AG04449 (cell line): ENCODE results near the gene WDR86.

Source experiments
- CTCF ChIA-PET: fragments of 350-600 bp; formaldehyde crosslinking; extraction: SDS; loops from one replicate; lab custom pipeline; 2021; ENCODE audit warnings: antibody characterized with exemption; lab: Yijun Ruan, JAX
- POLR2A ChIA-PET: fragments of 400-600, 350-600 bp; formaldehyde crosslinking; extraction: SDS; loops from one replicate; lab custom pipeline; 2020; ENCODE audit warnings: antibody characterized with exemption, inconsistent platforms; lab: Yijun Ruan, JAX
- DNase-seq: peaks from one replicate; pipeline ENCODE4 v3.0.0-alpha.2; 2010; ENCODE audit warnings: low read depth, low spot score
- H3K4me3 ChIP-seq: 2 replicates; pipeline ENCODE4 v1.5.1; 2011; ENCODE audit warnings: low read depth, mild to moderate bottlenecking, control low read depth, low read length
- TF ChIP-seq, protein P1 (sequence below): IDR thresholded peaks from one replicate; pipeline ENCODE4 v1.5.1; 2011; ENCODE audit warnings: mild to moderate bottlenecking, moderate library complexity, low read length, control low read depth, inconsistent platforms; ENCODE audit not compliant: insufficient read depth; ENCODE audit errors: missing control alignments

The WDR86 gene

DNA sequence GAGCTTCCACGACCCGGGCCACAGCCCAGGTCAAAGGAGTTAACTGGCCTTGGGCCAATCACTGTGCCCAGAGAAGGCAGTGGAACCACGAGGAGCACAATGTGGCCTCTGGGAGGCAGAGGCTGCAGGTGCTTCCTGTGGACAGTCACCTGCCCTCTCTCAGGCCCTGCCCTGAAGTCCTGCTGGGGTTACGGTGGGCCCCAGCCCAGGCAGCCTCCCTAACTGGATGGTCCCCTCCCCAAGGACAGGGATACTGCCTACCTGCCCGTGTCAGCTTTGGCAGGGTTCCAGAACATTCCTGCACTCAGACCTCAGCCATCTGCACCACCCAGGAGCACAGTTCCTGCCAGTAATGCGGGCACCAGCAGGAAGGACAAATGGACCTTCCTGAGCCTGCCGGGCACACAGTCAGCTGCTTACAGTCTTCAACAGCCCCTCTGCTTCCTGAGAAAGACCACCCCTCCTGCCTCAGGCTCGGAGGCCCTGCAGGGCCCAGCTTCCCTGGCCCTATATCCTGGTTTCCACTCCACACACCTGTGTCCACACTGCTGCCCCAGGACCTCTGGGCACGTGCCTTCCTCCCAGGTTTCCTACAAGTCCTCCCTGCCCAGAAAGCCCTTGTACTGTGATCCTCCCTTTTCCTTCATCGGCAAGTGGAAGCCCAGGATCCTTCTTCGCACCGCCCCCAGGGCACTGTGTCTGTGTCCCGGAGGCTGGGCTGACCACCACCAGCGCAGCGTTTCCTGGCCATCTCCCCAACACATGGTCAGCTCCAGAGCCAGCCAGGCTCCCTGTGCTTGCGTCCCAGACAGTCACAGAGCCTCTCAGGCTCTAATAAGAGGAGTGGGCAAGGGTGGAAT is 23.3 kb downstream of the WDR86 start:
- no peak for DNase-seq
- ChIA-PET POLR2A (no interaction called here), CTCF (no interaction called here)
- TF ChIP-seq, protein P1, sequence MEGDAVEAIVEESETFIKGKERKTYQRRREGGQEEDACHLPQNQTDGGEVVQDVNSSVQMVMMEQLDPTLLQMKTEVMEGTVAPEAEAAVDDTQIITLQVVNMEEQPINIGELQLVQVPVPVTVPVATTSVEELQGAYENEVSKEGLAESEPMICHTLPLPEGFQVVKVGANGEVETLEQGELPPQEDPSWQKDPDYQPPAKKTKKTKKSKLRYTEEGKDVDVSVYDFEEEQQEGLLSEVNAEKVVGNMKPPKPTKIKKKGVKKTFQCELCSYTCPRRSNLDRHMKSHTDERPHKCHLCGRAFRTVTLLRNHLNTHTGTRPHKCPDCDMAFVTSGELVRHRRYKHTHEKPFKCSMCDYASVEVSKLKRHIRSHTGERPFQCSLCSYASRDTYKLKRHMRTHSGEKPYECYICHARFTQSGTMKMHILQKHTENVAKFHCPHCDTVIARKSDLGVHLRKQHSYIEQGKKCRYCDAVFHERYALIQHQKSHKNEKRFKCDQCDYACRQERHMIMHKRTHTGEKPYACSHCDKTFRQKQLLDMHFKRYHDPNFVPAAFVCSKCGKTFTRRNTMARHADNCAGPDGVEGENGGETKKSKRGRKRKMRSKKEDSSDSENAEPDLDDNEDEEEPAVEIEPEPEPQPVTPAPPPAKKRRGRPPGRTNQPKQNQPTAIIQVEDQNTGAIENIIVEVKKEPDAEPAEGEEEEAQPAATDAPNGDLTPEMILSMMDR, result no peak
- no peak overlapping the region for H3K4me3 ChIP-seq

DNA sequence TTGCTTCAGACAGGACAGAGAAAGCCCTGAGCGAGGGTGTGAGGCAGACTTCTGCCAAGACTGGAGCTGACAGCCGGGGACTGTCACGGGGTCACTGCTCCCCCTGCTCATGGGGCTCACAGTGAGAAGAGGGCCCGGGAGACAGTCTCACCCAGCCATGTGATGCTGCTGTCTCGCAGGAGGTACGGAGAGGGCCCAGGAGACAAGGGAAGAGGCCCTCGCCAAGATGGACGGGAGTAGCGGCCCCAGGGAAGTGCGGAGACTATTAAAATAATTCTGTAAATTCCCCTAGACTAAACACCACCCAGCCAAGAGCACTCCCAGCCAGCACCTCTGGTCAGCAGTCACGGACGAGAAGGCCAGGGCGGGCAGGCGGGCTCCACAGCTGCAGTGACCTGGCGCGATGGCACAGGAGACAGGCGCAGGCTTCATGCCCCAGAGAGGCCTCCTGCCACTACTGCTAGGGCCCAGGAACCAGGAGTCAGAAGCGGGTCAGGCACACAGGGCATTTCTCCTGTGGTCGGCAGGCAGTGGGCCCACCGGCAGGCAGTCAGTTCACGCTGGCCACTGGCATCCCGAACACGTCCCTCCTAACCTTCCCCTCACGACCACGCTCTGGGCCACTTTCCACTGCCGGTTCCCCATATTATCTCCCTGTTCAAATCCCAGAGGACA is 24.1 kb downstream of the WDR86 start:
- TF ChIP-seq, protein P1, result no peak
- no peak for DNase-seq
- CTCF ChIA-PET, result no interaction called here
- H3K4me3 ChIP-seq, result no peak overlapping the region
- POLR2A ChIA-PET, result no interaction called here

DNA sequence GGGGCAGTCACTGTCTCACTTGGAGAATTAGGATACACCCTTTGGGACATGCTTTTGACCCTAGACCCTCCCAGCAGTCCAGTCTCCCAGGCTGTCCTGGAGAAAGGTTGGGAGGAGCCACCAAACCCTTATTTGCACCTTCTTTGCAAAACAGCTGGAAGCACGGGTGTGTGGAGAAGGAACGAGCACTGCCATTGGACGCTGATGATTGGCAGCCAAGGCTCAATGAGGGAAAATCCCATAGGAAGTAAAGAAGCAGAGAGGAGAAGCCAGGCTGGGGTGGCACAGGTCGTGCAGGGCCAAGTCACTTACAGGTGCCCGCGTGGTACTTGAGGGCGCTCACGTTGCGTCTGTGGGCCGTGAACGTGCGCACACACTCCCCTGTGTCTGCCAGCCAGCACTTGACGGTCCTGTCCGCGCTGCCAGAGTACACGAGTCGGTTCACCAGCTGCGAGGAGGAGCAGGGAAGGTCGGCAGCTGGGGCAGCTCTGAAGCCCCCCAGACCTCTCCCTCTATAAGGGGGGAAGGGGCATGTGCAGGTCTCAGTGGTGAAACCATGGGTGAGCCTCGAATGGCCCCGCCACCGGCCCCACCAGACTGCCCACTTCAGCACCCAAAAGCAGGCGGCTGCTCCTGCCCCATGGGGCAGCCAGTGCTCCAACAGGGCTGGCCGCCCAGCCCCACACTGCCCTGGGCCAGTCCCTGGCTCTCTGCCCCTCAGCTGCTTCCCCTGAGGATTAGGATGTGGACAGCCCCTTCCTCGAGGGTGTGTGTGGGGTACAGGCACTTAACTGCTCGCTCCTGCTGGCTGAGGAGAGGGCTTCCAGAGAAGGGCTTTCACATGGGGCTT is 24.8 kb downstream of the WDR86 start:
- no peak for DNase-seq
- CTCF ChIA-PET, result interaction anchor here (1.0 to 1.4 kb wide), 2 partner anchors 16 to 371 kb away, joined by 3 to 4 read pairs; no protein-coding TSS in a partner anchor
- POLR2A ChIA-PET, result no interaction called here
- H3K4me3 ChIP-seq, result no peak overlapping the region
- TF ChIP-seq, protein P1, result no peak

DNA sequence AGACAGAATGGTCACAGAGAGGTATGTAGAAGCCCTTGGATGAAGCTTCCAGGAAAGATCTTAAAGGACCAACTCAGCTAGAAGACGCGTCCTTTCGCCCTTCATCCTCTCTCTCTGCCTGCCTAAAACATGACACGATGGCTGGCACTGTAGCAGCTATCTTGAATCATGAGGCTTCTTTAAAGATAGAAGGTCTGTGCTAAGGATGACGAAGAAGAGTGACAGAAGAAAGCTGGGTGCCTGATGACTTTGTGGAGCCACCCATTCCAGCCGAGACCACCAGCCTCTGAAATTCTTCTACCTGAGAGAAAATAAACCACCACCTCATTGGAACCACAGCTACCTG is 25.5 kb downstream of the WDR86 start:
- ChIA-PET CTCF (interaction anchor here (1.0 to 1.4 kb wide), 2 partner anchors 16 to 372 kb away, joined by 3 to 4 read pairs; no protein-coding TSS in a partner anchor), POLR2A (no interaction called here)
- TF ChIP-seq, protein P1, result no peak
- no peak for DNase-seq
- H3K4me3 ChIP-seq, result no peak overlapping the region

DNA sequence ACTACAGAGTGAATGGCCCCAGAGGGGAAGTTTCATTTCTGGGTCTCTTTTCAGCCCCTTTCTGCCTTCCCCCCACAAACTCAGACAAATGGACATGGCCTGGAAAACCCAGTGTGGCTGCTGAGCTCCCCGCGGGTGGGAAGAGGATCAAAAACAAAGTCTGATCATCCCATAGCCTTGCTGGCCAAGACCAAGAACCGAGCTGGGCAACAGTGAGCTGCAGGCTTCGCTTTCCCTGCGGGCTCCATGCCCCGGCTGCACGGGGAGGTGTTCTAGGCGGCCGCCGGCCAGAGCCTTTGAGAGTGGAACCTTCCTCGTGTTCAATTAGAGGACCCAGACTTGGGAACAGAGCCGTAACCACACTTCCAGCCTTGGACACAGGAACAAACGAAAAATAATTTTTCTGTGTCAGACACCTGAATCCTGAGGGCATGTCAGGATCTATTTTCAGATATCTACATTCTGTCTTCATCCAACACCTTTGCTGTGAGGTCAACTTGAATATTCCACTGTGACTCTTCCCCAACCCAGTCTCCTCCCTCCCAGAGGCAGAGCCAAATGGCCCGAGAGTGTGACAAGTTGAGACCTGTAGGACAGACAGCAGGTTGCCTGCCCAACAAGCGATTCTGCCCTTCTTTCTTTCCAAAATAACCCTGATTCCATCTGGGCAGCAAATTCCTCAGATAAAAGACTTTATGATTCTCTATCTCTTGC is 26.0 kb downstream of the WDR86 start:
- no peak for DNase-seq
- CTCF ChIA-PET, result interaction anchor here (0.6 to 1.4 kb wide), 3 partner anchors 15 to 65 kb away, joined by 3 to 6 read pairs (median 4); no protein-coding TSS in a partner anchor
- POLR2A ChIA-PET, result no interaction called here
- TF ChIP-seq, protein P1, result no peak
- no peak overlapping the region for H3K4me3 ChIP-seq
